Measurements from ENCODE around the gene SIGLEC12.

- TF ChIP-seq CTCF (conservative IDR thresholded peaks at IDR 0.05) (no peak), ZFX (IDR thresholded peaks at IDR 0.05) (no peak)
These were observed 30.0 kb upstream of the SIGLEC12 start, which contains the start of gene SIGLEC6 for GRCh38 chr19:51531349-51532315.

Measured in C4-2B (cell line).